Right atrium auricular region (tissue), 2 donors: ENCODE measurements around the gene NTNG1. TPM values are rescaled to one million over a fixed set of nuclear protein-coding genes. Genes with fewer than 3 reads are reported as not detected.

Experiments used
- DNase-seq: peaks from one replicate; pipeline ENCODE4 v3.0.0-alpha.2; 2019; ENCODE audit warnings: low spot score
- H3K27ac ChIP-seq, 2 donors: fragments of 200-600 bp; sonication (generic); 1 replicate in 1 of 2; 2 replicates in 1 of 2; pipeline ENCODE4 v1.5.1; 2016 to 2019
- H3K27me3 ChIP-seq, 2 donors: fragments of 200-600 bp; sonication (generic); one replicate each; pipeline versions ENCODE4 v1.5.1 to v1.6.0; 2017 to 2019
- H3K36me3 ChIP-seq: fragments of 200-600 bp; sonication (generic); one replicate; pipeline ENCODE4 v1.5.1; 2016
- H3K4me1 ChIP-seq, 2 donors: fragments of 200-600 bp; sonication (generic); one replicate each; pipeline versions ENCODE4 v1.5.1 to v1.6.0; 2017 to 2019
- H3K4me3 ChIP-seq, 2 donors: fragments of 200-600 bp; sonication (generic); 1 replicate in 1 of 2; 2 replicates in 1 of 2; pipeline ENCODE4 v1.5.1; 2017 to 2019; ENCODE audit warnings: mild to moderate bottlenecking in 1 of 2, moderate library complexity in 1 of 2
- H3K9me3 ChIP-seq, 2 donors: fragments of 200-600 bp; sonication (generic); one replicate each; pipeline ENCODE4 v1.5.1; 2019
- CTCF ChIP-seq, 2 donors: fragments of 200-600 bp; sonication (generic); IDR thresholded peaks; one replicate each; pipeline ENCODE4 v1.5.1; 2019; ENCODE audit warnings: antibody characterized with exemption in 2 of 2
- total RNA-seq, 2 donors: library from RNA; depleted of rRNA; stranded (reverse); fragments of >200 nt; gene quantifications; one replicate each; pipeline ENCODE4 v1.1.0, GENCODE V29; 2016

The NTNG1 gene
- total RNA-seq, 2 donors from 2014 or later, result 1.8 to 2.6 TPM

GRCh38 chr1:107450899-107451664 is 310.2 kb downstream of the NTNG1 start:
- no peak overlapping the region for H3K4me3 ChIP-seq
- no peak for DNase-seq
- TF ChIP-seq CTCF (IDR thresholded peaks at IDR 0.05), result no peak
- no peaks in the 10 kb centered on the region for H3K27me3 ChIP-seq
- H3K4me1 ChIP-seq, result no peaks in the 10 kb centered on the region
- H3K9me3 ChIP-seq, result no peaks in the 10 kb centered on the region
- no peak overlapping the region for H3K27ac ChIP-seq
- no peaks in the 10 kb centered on the region for H3K36me3 ChIP-seq

GRCh38 chr1:107451715-107452114 is 310.9 kb downstream of the NTNG1 start:
- no peaks in the 10 kb centered on the region for H3K9me3 ChIP-seq
- no peak for TF ChIP-seq CTCF (IDR thresholded peaks at IDR 0.05)
- H3K36me3 ChIP-seq, result no peaks in the 10 kb centered on the region
- H3K4me3 ChIP-seq, result no peak overlapping the region
- no peaks in the 10 kb centered on the region for H3K27me3 ChIP-seq
- DNase-seq, result no peak
- no peaks in the 10 kb centered on the region for H3K4me1 ChIP-seq
- H3K27ac ChIP-seq, result no peak overlapping the region

GRCh38 chr1:107454791-107455190 is 314.0 kb downstream of the NTNG1 start:
- H3K36me3 ChIP-seq, result no peaks in the 10 kb centered on the region
- H3K9me3 ChIP-seq, result no peaks in the 10 kb centered on the region
- no peaks in the 10 kb centered on the region for H3K4me1 ChIP-seq
- no peak for TF ChIP-seq CTCF (IDR thresholded peaks at IDR 0.05)
- H3K27me3 ChIP-seq, result no peaks in the 10 kb centered on the region
- no peak overlapping the region for H3K27ac ChIP-seq
- H3K4me3 ChIP-seq, result no peak overlapping the region
- DNase-seq, result no peak

- no peak for DNase-seq
- Histone ChIP-seq H3K4me1 (no peaks in the 10 kb centered on the region), H3K27ac (no peak overlapping the region), H3K4me3 (no peak overlapping the region), H3K9me3 (no peaks in the 10 kb centered on the region), H3K27me3 (no peaks in the 10 kb centered on the region), H3K36me3 (no peaks in the 10 kb centered on the region)
- TF ChIP-seq CTCF (IDR thresholded peaks at IDR 0.05), result no peak
These were observed 317.1 kb downstream of the NTNG1 start for GRCh38 chr1:107457989-107458388.

GRCh38 chr1:107459204-107459904 is 318.5 kb downstream of the NTNG1 start:
- no peak overlapping the region for H3K4me3 ChIP-seq
- no peaks in the 10 kb centered on the region for H3K36me3 ChIP-seq
- H3K27me3 ChIP-seq, result no peaks in the 10 kb centered on the region
- H3K4me1 ChIP-seq, result no peaks in the 10 kb centered on the region
- no peaks in the 10 kb centered on the region for H3K9me3 ChIP-seq
- no peak for DNase-seq
- H3K27ac ChIP-seq, result no peak overlapping the region
- no peak for TF ChIP-seq CTCF (IDR thresholded peaks at IDR 0.05)
